MV-4-11 (cell line): Measurements from ENCODE around the gene WWOX.
"Not testable (repeated sequence)": the region's sequence is repeated elsewhere in the genome, so short reads cannot be mapped to it uniquely, and the experiment has no call there.

Experiments used
- DNase-seq: peaks from one replicate; lab custom pipeline; 2025; lab: John Stamatoyannopoulos, UW

Gene WWOX

GRCh38 chr16:78099271-78100111, at the start of gene WWOX:
TSS of gene WWOX (plus strand) at chr16:78099654.
- DNase-seq = peak; percentile 99

- no peak for DNase-seq
Observed at GRCh38 chr16:78050734-78051400, 48.6 kb upstream of the WWOX start.

- no peak for DNase-seq
Observed at GRCh38 chr16:78057803-78058564, 41.5 kb upstream of the WWOX start.

- DNase-seq = not testable (repeated sequence)
Observed at GRCh38 chr16:78059806-78060205, 39.6 kb upstream of the WWOX start.

GRCh38 chr16:78060295-78060694, 39.2 kb upstream of the WWOX start:
- DNase-seq = no peak

GRCh38 chr16:78060809-78061208, 38.6 kb upstream of the WWOX start:
- no peak for DNase-seq

- no peak for DNase-seq
Observed at GRCh38 chr16:78065319-78065718, 34.1 kb upstream of the WWOX start.

GRCh38 chr16:78069913-78070312, 29.5 kb upstream of the WWOX start:
- no peak for DNase-seq

- DNase-seq = no peak
Observed at GRCh38 chr16:78072275-78072674, 27.2 kb upstream of the WWOX start.

- no peak for DNase-seq
Observed at GRCh38 chr16:78075800-78076199, 23.7 kb upstream of the WWOX start.

- DNase-seq = no peak
Observed at GRCh38 chr16:78081341-78081740, 18.1 kb upstream of the WWOX start.

- no peak for DNase-seq
Observed at GRCh38 chr16:78091419-78091818, 8.0 kb upstream of the WWOX start.

- DNase-seq = no peak
Observed at GRCh38 chr16:78092758-78093157, 6.7 kb upstream of the WWOX start.

- DNase-seq = no peak
Observed at GRCh38 chr16:78094166-78094565, 5.3 kb upstream of the WWOX start.

GRCh38 chr16:78094998-78095397, 4.5 kb upstream of the WWOX start:
- DNase-seq = no peak

- DNase-seq = no peak
Observed at GRCh38 chr16:78096386-78096785, 3.1 kb upstream of the WWOX start.

- no peak for DNase-seq
Observed at GRCh38 chr16:78097548-78097947, 1.9 kb upstream of the WWOX start.

- no peak for DNase-seq
Observed at GRCh38 chr16:78098087-78098486, 1.4 kb upstream of the WWOX start.

- no peak for DNase-seq
Observed at GRCh38 chr16:78098595-78099270, 721 bp upstream of the WWOX start.

- no peak for DNase-seq
Observed at GRCh38 chr16:78100112-78100467, 636 bp downstream of the WWOX start.

- no peak for DNase-seq
Observed at GRCh38 chr16:78102122-78102660, 2.7 kb downstream of the WWOX start.

GRCh38 chr16:78102865-78103264, 3.4 kb downstream of the WWOX start:
- DNase-seq = no peak
